Dedifferentiated amniotic fluid mesenchymal stem cell (primary cell): Measurements from ENCODE around the gene U2AF1L4.

Experiments
- DNase-seq: peaks from one replicate; pipeline ENCODE4 v3.0.0-alpha.2; 2016; ENCODE audit errors: extremely low spot score

Gene U2AF1L4

DNA sequence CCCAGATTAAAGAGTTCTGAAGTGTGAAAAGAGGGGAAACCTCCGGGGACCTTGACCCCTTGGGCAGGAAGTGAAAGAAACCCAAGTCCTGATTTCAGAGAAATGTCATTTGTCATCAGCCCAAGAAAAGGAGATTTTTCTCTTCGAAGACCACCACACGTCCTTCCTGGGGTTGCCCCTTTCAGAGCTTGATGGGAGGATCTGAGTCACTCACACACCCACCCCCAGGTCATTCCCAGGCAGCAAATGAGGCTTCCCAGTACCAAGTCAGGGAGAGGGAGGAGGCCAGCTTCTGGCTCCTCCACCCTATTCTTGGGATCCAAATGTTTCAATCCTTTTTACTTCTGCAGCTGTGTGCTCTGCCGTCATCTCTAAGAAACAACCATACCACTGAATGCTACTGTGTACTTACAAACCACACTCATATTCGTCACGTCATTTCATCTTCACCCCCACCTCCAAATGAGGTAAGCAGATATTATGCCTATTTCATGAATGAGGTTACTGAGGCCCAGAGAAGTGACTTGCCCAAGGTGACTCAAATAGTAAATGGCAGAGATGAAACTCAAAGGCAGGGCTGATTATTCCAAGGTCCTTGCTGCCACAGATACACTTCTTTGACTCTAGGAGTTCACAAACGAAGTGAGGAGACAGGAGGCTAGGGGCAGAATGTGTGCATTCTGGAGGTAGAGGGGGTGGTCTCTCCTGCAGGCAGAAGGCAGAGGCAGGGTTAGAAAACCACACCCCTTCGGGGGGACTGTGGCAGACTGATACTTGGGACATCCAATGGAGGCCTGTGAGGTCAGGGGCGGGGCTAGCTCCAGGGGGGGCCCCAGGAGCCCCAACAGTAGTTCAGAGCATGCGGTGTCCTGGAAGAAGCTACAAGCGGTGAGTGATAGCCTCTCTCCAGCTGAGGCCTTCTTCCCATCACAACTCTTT, 32.4 kb downstream of the U2AF1L4 start:
- no peak for DNase-seq

DNA sequence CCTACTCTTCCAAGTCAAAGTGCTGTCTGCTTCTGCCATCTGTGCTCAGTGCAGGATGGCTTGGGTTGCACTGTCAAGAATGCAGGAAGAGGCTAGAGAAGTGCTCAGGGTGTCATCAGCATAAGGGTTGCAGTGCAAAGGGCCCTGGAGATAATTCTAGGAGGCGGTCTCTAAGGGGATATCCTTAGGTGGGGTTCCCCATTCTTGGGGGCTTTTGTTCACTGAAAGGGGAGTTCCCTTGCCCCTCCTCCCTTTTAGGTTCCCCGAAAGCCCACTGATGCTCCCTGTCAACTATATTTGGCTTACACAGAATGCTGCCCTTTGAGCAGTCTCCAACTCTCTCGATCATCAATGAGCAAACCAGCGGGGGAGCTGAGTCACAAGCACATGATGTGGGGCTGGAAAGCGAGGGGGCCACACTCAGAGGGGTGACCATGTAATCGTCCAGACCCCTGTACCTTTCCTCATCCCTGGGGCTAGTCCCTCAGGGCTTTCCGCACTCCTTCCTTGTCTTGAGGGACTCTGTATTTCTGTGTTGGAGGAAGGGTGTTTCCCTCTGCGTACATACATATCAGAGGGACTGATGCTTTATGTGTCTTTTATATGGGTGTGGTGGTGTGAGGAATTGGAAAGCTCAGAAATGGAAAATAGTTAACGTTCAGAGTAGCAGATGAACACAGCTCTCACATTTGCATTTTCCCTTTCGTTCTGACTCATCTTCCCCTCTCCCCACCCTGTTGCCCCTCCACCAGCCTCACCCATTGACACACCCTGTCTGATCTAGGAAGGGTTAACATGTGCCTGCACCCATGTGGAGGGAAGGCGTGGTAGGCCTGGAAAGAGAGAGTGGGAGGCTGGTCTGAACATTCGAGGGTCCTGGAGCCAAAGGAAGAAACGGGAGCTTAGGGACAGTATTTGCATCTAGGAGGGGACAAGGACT, 34.2 kb downstream of the U2AF1L4 start:
- no peak for DNase-seq

- DNase-seq = no peak
Observed at GRCh38 chr19:35708391-35708790, 36.8 kb downstream of the U2AF1L4 start.

GRCh38 chr19:35704218-35704617, 41.0 kb downstream of the U2AF1L4 start, which contains the start of gene ZBTB32:
TSS of gene ZBTB32 (plus strand) at chr19:35704558. CDS start at chr19:35714627, 10,069 bp downstream.
- DNase-seq = no peak

DNA sequence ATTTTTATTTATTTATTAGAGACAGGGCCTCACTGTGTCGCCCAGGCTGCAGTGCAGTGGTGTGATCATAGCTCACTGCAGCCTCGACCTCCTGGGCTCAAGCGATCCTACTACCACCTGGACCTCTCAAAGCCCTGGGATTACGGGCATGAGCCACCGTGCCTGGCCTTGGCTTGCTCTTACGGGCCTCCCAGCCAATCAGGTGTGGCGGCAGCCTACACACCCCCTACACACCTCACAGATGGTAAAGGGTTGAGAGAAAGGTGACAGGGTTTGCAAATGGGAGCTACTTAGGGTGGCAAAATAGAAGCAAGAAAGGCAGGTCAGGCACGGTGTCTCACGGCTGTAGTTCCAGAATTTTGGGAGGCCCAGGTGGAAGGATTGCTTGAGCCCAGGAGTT, 41.9 kb downstream of the U2AF1L4 start:
- no peak for DNase-seq

GRCh38 chr19:35702223-35703012, 42.8 kb downstream of the U2AF1L4 start:
- peak; percentile 95 for DNase-seq

- no peak for DNase-seq
Observed at GRCh38 chr19:35696835-35697234, 48.4 kb downstream of the U2AF1L4 start.

DNA sequence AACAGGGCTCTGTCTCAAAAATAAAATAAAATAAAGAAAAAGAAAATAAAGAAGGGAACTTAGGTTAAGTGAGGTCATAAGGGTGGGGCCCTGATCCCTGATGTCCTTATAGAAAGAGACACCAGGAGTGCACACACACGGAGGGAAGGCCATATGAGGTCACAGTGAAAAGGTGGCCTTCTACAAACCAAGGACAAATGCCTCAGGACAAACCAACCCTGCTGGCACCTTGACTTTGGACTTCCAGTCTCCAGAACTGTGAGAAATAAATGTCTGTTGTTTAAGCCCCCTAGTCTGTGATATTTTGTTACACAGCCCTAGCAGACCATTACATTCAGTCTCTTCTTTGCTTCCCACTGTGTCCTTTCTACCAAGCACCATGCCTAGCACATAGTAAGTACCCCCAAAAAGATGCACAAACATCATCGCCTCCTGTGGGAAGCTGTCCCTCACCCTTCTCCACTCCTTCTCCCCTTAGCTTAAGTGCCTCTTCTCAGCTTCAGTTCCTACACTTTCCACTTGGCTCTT, 49.3 kb downstream of the U2AF1L4 start:
- DNase-seq = no peak

- DNase-seq = peak; percentile 75
Observed at GRCh38 chr19:35693835-35694599, 51.2 kb downstream of the U2AF1L4 start.

- DNase-seq = no peak
Observed at GRCh38 chr19:35693422-35693821, 51.8 kb downstream of the U2AF1L4 start.
